ENCODE data around the gene CFAP299. TPM values are rescaled to one million over a fixed set of nuclear protein-coding genes. Genes with fewer than 3 reads are reported as not detected.

CFAP299 gene
- total and polyA plus RNA-seq, 2 of the 8 experiments (the other 6 are each of a cell fraction or from before 2014, with no cell fraction given), result not detected

DNA sequence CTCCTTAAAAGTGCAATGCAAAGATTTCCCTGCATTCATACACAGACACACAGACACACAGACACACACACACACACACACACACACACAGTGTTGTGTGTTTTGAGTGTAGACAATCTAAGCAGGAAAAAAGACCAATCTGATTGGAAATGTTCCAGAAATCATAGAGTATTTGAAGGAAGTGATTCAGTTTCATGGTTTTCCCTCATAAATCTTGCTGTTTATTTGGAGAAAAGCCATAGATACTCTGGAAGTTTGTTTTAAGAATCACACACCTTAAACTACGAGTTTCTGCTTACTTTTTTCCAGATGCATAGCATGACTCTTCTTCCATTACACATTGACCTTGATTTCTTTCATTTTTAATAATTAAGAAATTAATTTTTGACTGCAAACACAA lies 396.5 kb downstream of the CFAP299 start:
- no peaks in the 10 kb centered on the region for H4K20me1 ChIP-seq (replicated peaks in 1 of 2; ENCODE audit: control insufficient read depth in 1 of 2, insufficient read depth in 2 of 2, low read length in 2 of 2)
- no peak overlapping the region for H4K8ac ChIP-seq (ENCODE audit: extremely low read depth, insufficient read depth, low read length)
- no peak overlapping the region for H3K4me2 ChIP-seq (ENCODE audit: insufficient read depth in 1 of 2, low read depth in 2 of 2, low read length in 2 of 2)
- no peak for FAIRE-seq
- no peaks in the 10 kb centered on the region for H3K79me1 ChIP-seq (ENCODE audit: low read depth, low read length)
- DNase-seq (ENCODE audit: low read depth in 1 of 2, low spot score in 2 of 2), result no peak
- H4K91ac ChIP-seq (replicated peaks; ENCODE audit: insufficient read length, low read length), result no peak overlapping the region
- H3K27me3 ChIP-seq (replicated peaks in 1 of 4; ENCODE audit: control insufficient read depth in 3 of 4, extremely low read depth in 1 of 4, insufficient read depth in 3 of 4, low read length in 3 of 4), result no peaks in the 10 kb centered on the region; a peak in 1 of 7 replicates
- no peaks in the 10 kb centered on the region for H3K36me3 ChIP-seq (ENCODE audit: control insufficient read depth in 2 of 4, insufficient read depth in 4 of 4, low read length in 3 of 4)
- H3K4ac ChIP-seq (replicated peaks; ENCODE audit: insufficient read length, low read depth, low read length), result no peak overlapping the region
- H3K23ac ChIP-seq (ENCODE audit: insufficient read length), result no peak overlapping the region
- no peak overlapping the region for H2BK12ac ChIP-seq (ENCODE audit: low read depth, low read length)
- H3K4me1 ChIP-seq (replicated peaks in 1 of 4; ENCODE audit: control insufficient read depth in 3 of 4, insufficient read depth in 4 of 4, low read length in 3 of 4), result no peaks in the 10 kb centered on the region
- H2BK15ac ChIP-seq (ENCODE audit: low read length), result no peak overlapping the region
- no peak overlapping the region for H3K56ac ChIP-seq (replicated peaks; ENCODE audit: insufficient read length, low read depth, low read length)
- no peaks in the 10 kb centered on the region for H3K79me2 ChIP-seq (ENCODE audit: control insufficient read depth in 1 of 2, insufficient read depth in 2 of 2, low read length in 2 of 2)
- no peak overlapping the region for H3K4me3 ChIP-seq (ENCODE audit: extremely low read depth in 1 of 4, insufficient read depth in 2 of 4, low read depth in 3 of 4, low read length in 4 of 4)
- H2BK5ac ChIP-seq (ENCODE audit: low read depth, low read length), result no peak overlapping the region
- no peak overlapping the region for H4K5ac ChIP-seq (ENCODE audit: insufficient read length, low read depth, low read length)
- ChIA-PET CTCF (ENCODE audit: partially characterized antibody) (interaction anchor here (0.7 kb wide), 1 partner anchor 297 kb away, joined by 3 read pairs; no protein-coding TSS in a partner anchor), POLR2A (ENCODE audit: partially characterized antibody) (no interaction called here)
- no peak overlapping the region for H2AK5ac ChIP-seq (ENCODE audit: low read depth, low read length)
- H2BK120ac ChIP-seq (replicated peaks; ENCODE audit: low read depth, low read length), result no peak overlapping the region
- 88% methylated on average over 1 of the region's 1 CpG; no CpG with 5 or more reads in 1 of the 2 experiments for WGBS, 2 experiments (ENCODE audit: extremely low coverage in 1 of 2, insufficient coverage in 1 of 2, insufficient read length in 1 of 2, insufficient replicate concordance in 2 of 2, low coverage in 1 of 2, low lambda C conversion rate in 2 of 2, missing lambda C conversion rate in 1 of 2)
- no peak overlapping the region for H3K9ac ChIP-seq (replicated peaks in 1 of 4; ENCODE audit: extremely low read depth in 1 of 4, low read depth in 3 of 4, low read length in 3 of 4)
- no peaks in the 10 kb centered on the region for H3K9me3 ChIP-seq (ENCODE audit: insufficient read depth in 2 of 2, low read depth in 1 of 2, low read length in 1 of 2)
- no peak overlapping the region for H3K18ac ChIP-seq (ENCODE audit: extremely low read depth, low read length)
- no peak overlapping the region for H3K14ac ChIP-seq (ENCODE audit: insufficient read length)
- no peaks in the 10 kb centered on the region for H3K23me2 ChIP-seq (ENCODE audit: low read depth, low read length)
- H2BK20ac ChIP-seq (ENCODE audit: low read length), result no peak overlapping the region
- H2AFZ ChIP-seq (ENCODE audit: low read length), result no peak overlapping the region
- TF ChIP-seq BACH1 (IDR thresholded peaks at IDR 0.05; ENCODE audit: low read length) (no peak), CTBP2 (IDR thresholded peaks at IDR 0.05; ENCODE audit: borderline replicate concordance, insufficient read depth, insufficient read length, low read length) (no peak), YY1 (IDR thresholded peaks at IDR 0.05; ENCODE audit: low read depth, low read length) (no peak), SIN3A (conservative IDR thresholded peaks at IDR 0.05 in 1 of 2, IDR thresholded peaks at IDR 0.05 in 1 of 2; ENCODE audit: low read depth in 1 of 2, low read length in 2 of 2) (no peak), KDM4A (IDR thresholded peaks at IDR 0.05; ENCODE audit: low read depth, low read length, severe bottlenecking) (no peak), MAX (IDR thresholded peaks at IDR 0.05) (no peak), RFX5 (IDR thresholded peaks at IDR 0.05; ENCODE audit: borderline replicate concordance, low read depth, low read length) (no peak), GTF2F1 (IDR thresholded peaks at IDR 0.05; ENCODE audit: borderline replicate concordance, low read depth, low read length) (no peak), RXRA (IDR thresholded peaks at IDR 0.05; ENCODE audit: insufficient read depth, low read depth, low read length) (no peak), CHD2 (IDR thresholded peaks at IDR 0.05; ENCODE audit: low read length) (no peak), BCL11A (IDR thresholded peaks at IDR 0.05; ENCODE audit: low read depth in 2 of 2, low read length in 2 of 2) (no peak), POU5F1 (IDR thresholded peaks at IDR 0.05; ENCODE audit: low read depth, low read length) (no peak)
- TF ChIP-seq, protein P1, sequence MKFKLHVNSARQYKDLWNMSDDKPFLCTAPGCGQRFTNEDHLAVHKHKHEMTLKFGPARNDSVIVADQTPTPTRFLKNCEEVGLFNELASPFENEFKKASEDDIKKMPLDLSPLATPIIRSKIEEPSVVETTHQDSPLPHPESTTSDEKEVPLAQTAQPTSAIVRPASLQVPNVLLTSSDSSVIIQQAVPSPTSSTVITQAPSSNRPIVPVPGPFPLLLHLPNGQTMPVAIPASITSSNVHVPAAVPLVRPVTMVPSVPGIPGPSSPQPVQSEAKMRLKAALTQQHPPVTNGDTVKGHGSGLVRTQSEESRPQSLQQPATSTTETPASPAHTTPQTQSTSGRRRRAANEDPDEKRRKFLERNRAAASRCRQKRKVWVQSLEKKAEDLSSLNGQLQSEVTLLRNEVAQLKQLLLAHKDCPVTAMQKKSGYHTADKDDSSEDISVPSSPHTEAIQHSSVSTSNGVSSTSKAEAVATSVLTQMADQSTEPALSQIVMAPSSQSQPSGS (IDR thresholded peaks at IDR 0.05; ENCODE audit: low read length), result no peak
- no peak overlapping the region for H3K27ac ChIP-seq (ENCODE audit: low read depth, low read length)
